DND-41 (cell line): Measurements from ENCODE around the gene ZMYND15.

Experiments used
- CTCF ChIP-seq: IDR thresholded peaks from 2 replicates; pipeline ENCODE4 v1.5.1; 2012; ENCODE audit warnings: borderline replicate concordance, low read length, moderate library complexity, mild to moderate bottlenecking; ENCODE audit not compliant: poor library complexity, severe bottlenecking; ENCODE audit errors: extremely low read depth
- EZH2 ChIP-seq: IDR thresholded peaks from 3 replicates; pipeline ENCODE4 v1.6.1; 2012; ENCODE audit warnings: borderline replicate concordance, low read depth, mild to moderate bottlenecking, moderate library complexity, low read length, inconsistent platforms; ENCODE audit not compliant: severe bottlenecking

GRCh38 chr17:4718276-4718675 lies 21.4 kb upstream of the ZMYND15 start:
- TF ChIP-seq CTCF: no peak
- no peak for TF ChIP-seq EZH2
